Esophagus squamous epithelium (tissue), 4 donors: ENCODE data around the gene ANKRD23.

Experiments
- CTCF ChIP-seq, 6 experiments: fragments of 450-650 bp in 4 of 6; fragments of 200-600 bp in 2 of 6; sonication (generic) in 2 of 6; IDR thresholded peaks; one replicate each; pipeline ENCODE4 v1.5.1; 2016 to 2019; ENCODE audit warnings: antibody characterized with exemption in 6 of 6, mild to moderate bottlenecking in 4 of 6, moderate library complexity in 4 of 6
- POLR2A ChIP-seq, 4 donors: fragments of 450-650 bp; IDR thresholded peaks; one replicate each; pipeline ENCODE4 v1.6.1; 2017; ENCODE audit warnings: antibody characterized with exemption in 4 of 4, mild to moderate bottlenecking in 4 of 4, moderate library complexity in 3 of 4

- TF ChIP-seq CTCF (IDR thresholded peaks at IDR 0.05), result no peak
- TF ChIP-seq POLR2A (IDR thresholded peaks at IDR 0.05), result no peak
Measured at GRCh38 chr2:96884299-96885094, 40.7 kb upstream of the ANKRD23 start.
